Endometrium (tissue), 2 donors: Measurements from ENCODE around the gene HELLS.
"Not testable (repeated sequence)": the region's sequence is repeated elsewhere in the genome, so short reads cannot be mapped to it uniquely, and the experiment has no call there.

Experiments used
- FAIRE-seq: peaks from 2 replicates; lab custom pipeline; 2012; peaks lifted over from hg19 to GRCh38; lab: Jason Lieb, UNC
- donor health status: control.
- donor health status: control.

HELLS gene

DNA sequence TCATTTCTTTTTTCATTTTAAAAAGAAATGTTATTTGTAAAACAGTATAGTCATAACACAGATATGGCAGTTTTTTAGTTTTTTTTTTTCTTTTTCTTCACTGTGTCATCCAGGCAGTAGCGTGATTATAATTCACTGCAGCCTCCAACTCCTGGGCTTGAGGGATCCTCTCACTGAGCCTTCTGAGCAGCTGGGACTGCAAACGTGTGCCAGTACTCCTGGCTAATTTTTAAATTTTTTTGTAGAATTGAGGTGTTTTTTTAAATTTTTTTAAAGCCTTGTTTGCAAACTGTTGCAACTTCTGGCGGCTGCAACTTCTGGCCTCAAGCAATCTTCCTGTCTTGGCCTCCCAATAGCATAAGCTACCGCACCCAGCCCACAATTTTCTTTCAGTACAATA, 63.0 kb downstream of the HELLS start:
- no peak for FAIRE-seq

DNA sequence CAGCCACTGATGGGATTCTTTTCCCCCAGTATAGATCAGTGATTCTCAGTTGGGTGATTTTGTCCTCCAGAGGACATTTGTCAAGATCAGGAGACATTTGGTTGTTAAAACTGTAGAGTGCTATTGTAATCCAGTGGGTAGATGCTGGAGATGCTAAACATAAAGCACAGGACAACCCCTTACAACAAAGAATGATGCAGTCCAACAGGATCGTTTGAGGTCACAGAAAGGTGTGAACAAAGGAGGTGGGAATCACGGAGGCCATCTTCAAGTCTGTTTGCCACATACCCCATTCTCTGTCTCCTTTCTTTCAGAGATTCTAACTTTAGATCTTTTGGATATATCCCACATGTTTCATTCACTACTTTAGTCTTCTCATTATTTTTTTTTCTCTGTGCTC, 69.0 kb downstream of the HELLS start:
- FAIRE-seq: no peak

DNA sequence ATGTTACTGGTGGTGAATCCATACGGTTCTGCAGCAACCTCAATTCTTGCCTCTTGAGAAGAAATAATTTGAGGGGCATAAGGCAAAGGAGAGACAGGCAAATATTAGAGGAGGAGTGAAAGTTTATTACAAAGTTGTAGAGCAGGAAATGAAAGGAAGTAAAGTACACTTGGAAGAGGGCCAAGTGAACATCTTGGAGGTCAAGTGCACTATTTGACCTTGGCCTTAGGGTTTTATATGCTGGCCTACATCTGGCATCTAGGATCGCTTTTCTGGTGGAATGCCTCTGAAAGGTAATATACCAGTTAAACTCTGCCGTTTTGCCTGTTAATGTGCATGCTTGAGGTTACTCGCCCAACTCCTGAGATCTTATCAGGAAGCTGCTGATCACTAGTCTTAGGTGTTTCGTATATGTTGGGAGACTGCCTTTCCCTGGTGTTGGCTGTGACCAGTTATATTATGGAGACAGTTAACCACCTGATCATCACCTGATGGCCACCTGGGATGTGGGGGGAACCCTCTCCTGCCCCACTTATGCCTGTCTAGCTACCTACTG, 71.9 kb downstream of the HELLS start:
- no peak for FAIRE-seq

GRCh38 chr10:94622666-94623205, 77.1 kb downstream of the HELLS start:
- FAIRE-seq: no peak

- no peak for FAIRE-seq
Measured at GRCh38 chr10:94623572-94623971, 78.0 kb downstream of the HELLS start.

GRCh38 chr10:94626476-94626875, 80.9 kb downstream of the HELLS start:
- no peak for FAIRE-seq

- no peak for FAIRE-seq
Measured at GRCh38 chr10:94627511-94627910, 81.9 kb downstream of the HELLS start.

GRCh38 chr10:94630017-94630688, 84.6 kb downstream of the HELLS start:
- peak; percentile 55 for FAIRE-seq

- FAIRE-seq: peak; percentile 60
Measured at GRCh38 chr10:94631077-94631875, 85.7 kb downstream of the HELLS start.

GRCh38 chr10:94632954-94633353, 87.4 kb downstream of the HELLS start:
- FAIRE-seq: no peak

- FAIRE-seq: not testable (repeated sequence)
Measured at GRCh38 chr10:94638097-94638496, 92.5 kb downstream of the HELLS start.

GRCh38 chr10:94639902-94640301, 94.3 kb downstream of the HELLS start:
- no peak for FAIRE-seq

- no peak for FAIRE-seq
Measured at GRCh38 chr10:94640562-94640961, 95.0 kb downstream of the HELLS start.

- no peak for FAIRE-seq
Measured at GRCh38 chr10:94641480-94641879, 95.9 kb downstream of the HELLS start.

GRCh38 chr10:94644352-94644751, 98.8 kb downstream of the HELLS start:
- FAIRE-seq: no peak

DNA sequence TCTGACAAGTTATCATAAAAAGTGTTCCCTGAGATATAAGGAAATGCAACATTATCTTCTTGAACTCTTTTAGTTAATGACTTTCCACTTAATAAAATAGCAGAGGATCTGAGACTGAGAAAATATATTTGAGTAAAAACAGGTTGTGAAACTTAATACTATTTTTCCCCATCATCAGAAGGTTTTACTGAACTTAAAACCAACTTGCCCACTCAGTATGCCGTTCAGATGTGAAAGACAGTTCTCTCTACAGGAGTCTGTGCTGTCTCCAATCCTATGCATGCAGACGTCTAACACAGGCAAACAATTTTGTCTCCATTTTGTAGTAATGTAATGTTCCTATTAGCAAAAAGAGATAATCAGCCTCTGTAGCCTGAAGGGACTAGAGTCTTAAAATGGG, 99.7 kb downstream of the HELLS start:
- FAIRE-seq: no peak
